ENCODE data around the gene ARHGEF40. TPM values are rescaled to one million over a fixed set of nuclear protein-coding genes. Genes with fewer than 3 reads are reported as not detected.

The ARHGEF40 gene
- polyA plus RNA-seq, 1 donor (not counting 4 experiments of a cell fraction or from before 2014, with no cell fraction given): 8.7 TPM

GRCh38 chr14:21030531-21030930 lies 39.6 kb upstream of the ARHGEF40 start:
- FAIRE-seq: no peak
- H3K27me3 ChIP-seq (ENCODE audit: control insufficient read depth, extremely low read depth, insufficient read depth, low read length): peaks cover 3% of the 10 kb centered on the region
- dilution Hi-C loops (cut with MboI; ENCODE audit: extremely low pct_ligation_motif_present, low sequenced_read_pairs): no loop called here

GRCh38 chr14:21032326-21033132 lies 37.6 kb upstream of the ARHGEF40 start:
- H3K27me3 ChIP-seq (ENCODE audit: control insufficient read depth, extremely low read depth, insufficient read depth, low read length): peaks cover 3% of the 10 kb centered on the region
- H3K4me2 ChIP-seq (ENCODE audit: control insufficient read depth, extremely low read depth, insufficient read depth, low read depth, low read length): no peak overlapping the region
- H2AFZ ChIP-seq (ENCODE audit: control insufficient read depth, low read length): no peak overlapping the region
- H3K9me1 ChIP-seq (ENCODE audit: control insufficient read depth, extremely low read depth, insufficient read depth, low read length): no peaks in the 10 kb centered on the region
- H3K4me3 ChIP-seq (ENCODE audit: control insufficient read depth in 2 of 3, extremely low read depth in 1 of 3, insufficient read depth in 2 of 3, low read depth in 1 of 3, low read length in 3 of 3): no peak overlapping the region
- H3K79me2 ChIP-seq (ENCODE audit: control insufficient read depth, insufficient read depth, low read length): no peaks in the 10 kb centered on the region
- no peak overlapping the region for H3K27ac ChIP-seq (ENCODE audit: control insufficient read depth, insufficient read depth, low read length)
- H3K9ac ChIP-seq (ENCODE audit: control insufficient read depth, extremely low read depth, insufficient read depth, low read length): no peak overlapping the region
- dilution Hi-C loops (cut with MboI; ENCODE audit: extremely low pct_ligation_motif_present, low sequenced_read_pairs): no loop called here
- DNase-seq (ENCODE audit: low read depth, low spot score) (no peak), FAIRE-seq (no peak)
- H3K36me3 ChIP-seq (ENCODE audit: control insufficient read depth in 2 of 2, extremely low read depth in 1 of 2, insufficient read depth in 2 of 2, low read length in 2 of 2): no peaks in the 10 kb centered on the region
- TF ChIP-seq CTCF (optimal IDR thresholded peaks at IDR 0.05 in 1 of 3, IDR thresholded peaks at IDR 0.05 in 1 of 3, conservative IDR thresholded peaks at IDR 0.05 in 1 of 3; ENCODE audit: extremely low read depth in 1 of 3, insufficient read depth in 2 of 3, low read length in 3 of 3) (no peak), EZH2 (IDR thresholded peaks at IDR 0.05; ENCODE audit: low read length) (no peak)
- no peaks in the 10 kb centered on the region for H4K20me1 ChIP-seq (ENCODE audit: control insufficient read depth, extremely low read depth, insufficient read depth, low read length)
- H3K9me3 ChIP-seq (ENCODE audit: control insufficient read depth, low read depth, low read length): no peaks in the 10 kb centered on the region
- no peaks in the 10 kb centered on the region for H3K4me1 ChIP-seq (ENCODE audit: control insufficient read depth, extremely low read depth, insufficient read depth, low read length)

More at GRCh38 chr14:21030531-21030930, 39.6 kb upstream of the ARHGEF40 start:
- Histone ChIP-seq H3K27ac (ENCODE audit: control insufficient read depth, insufficient read depth, low read length) (no peak overlapping the region), H4K20me1 (ENCODE audit: control insufficient read depth, extremely low read depth, insufficient read depth, low read length) (no peaks in the 10 kb centered on the region), H3K9me1 (ENCODE audit: control insufficient read depth, extremely low read depth, insufficient read depth, low read length) (no peaks in the 10 kb centered on the region), H3K79me2 (ENCODE audit: control insufficient read depth, insufficient read depth, low read length) (no peaks in the 10 kb centered on the region), H3K9ac (ENCODE audit: control insufficient read depth, extremely low read depth, insufficient read depth, low read length) (no peak overlapping the region), H3K9me3 (ENCODE audit: control insufficient read depth, low read depth, low read length) (no peaks in the 10 kb centered on the region), H3K36me3 (ENCODE audit: control insufficient read depth in 2 of 2, extremely low read depth in 1 of 2, insufficient read depth in 2 of 2, low read length in 2 of 2) (no peaks in the 10 kb centered on the region), H3K4me1 (ENCODE audit: control insufficient read depth, extremely low read depth, insufficient read depth, low read length) (no peaks in the 10 kb centered on the region), H2AFZ (ENCODE audit: control insufficient read depth, low read length) (no peak overlapping the region), H3K4me3 (ENCODE audit: control insufficient read depth in 2 of 3, extremely low read depth in 1 of 3, insufficient read depth in 2 of 3, low read depth in 1 of 3, low read length in 3 of 3) (no peak overlapping the region), H3K4me2 (ENCODE audit: control insufficient read depth, extremely low read depth, insufficient read depth, low read depth, low read length) (no peak overlapping the region)
- DNase-seq (ENCODE audit: low read depth, low spot score): no peak
- no peak for TF ChIP-seq CTCF (optimal IDR thresholded peaks at IDR 0.05 in 1 of 3, IDR thresholded peaks at IDR 0.05 in 1 of 3, conservative IDR thresholded peaks at IDR 0.05 in 1 of 3; ENCODE audit: extremely low read depth in 1 of 3, insufficient read depth in 2 of 3, low read length in 3 of 3)
- TF ChIP-seq EZH2 (IDR thresholded peaks at IDR 0.05; ENCODE audit: low read length): no peak
